K562 (cell line): ENCODE measurements around the gene DAAM1. TPM values are rescaled to one million over a fixed set of nuclear protein-coding genes. Genes with fewer than 3 reads are reported as not detected.

Experiments
- BRD9 ChIP-seq: fragments of 450-650 bp; IDR thresholded peaks from 2 replicates; pipeline ENCODE4 v1.6.1; 2018; ENCODE audit warnings: low read depth; ENCODE audit not compliant: partially characterized antibody
- CBFA2T3 ChIP-seq: fragments of 450-650 bp; IDR thresholded peaks from 2 replicates; pipeline ENCODE4 v1.6.1; 2017
- DLX4 ChIP-seq: fragments of 250-450 bp; sonication (Bioruptor Pico); IDR thresholded peaks from 2 replicates; pipeline ENCODE4 v1.6.1; 2021; ENCODE audit warnings: mild to moderate bottlenecking
- FOXK2 ChIP-seq, 2 experiments: fragments of 450-650 bp; IDR thresholded peaks in 1 of 2; conservative IDR thresholded peaks in 1 of 2; 2 replicates each; pipeline ENCODE4 v1.6.1; 2016; ENCODE audit warnings: low read depth in 2 of 2, mild to moderate bottlenecking in 1 of 2
- FOXP1 ChIP-seq: sonication (generic); formaldehyde crosslinking; IDR thresholded peaks from 2 replicates; pipeline ENCODE4 v1.8.0; 2022; ENCODE audit warnings: mild to moderate bottlenecking, missing genetic modification reagents
- GTF2E2 ChIP-seq: fragments of 200-800 bp; sonication (Bioruptor generic); IDR thresholded peaks from 2 replicates; pipeline ENCODE4 v1.6.1; 2016; ENCODE audit warnings: missing genetic modification characterization, missing compliant biosample characterization
- HDAC8 ChIP-seq: fragments of 450-650 bp; IDR thresholded peaks from 2 replicates; pipeline ENCODE4 v1.6.1; 2016; ENCODE audit warnings: mild to moderate bottlenecking, missing genetic modification characterization, moderate library complexity, missing compliant biosample characterization
- HNRNPLL ChIP-seq: fragments of 200-400 bp; formaldehyde crosslinking; IDR thresholded peaks from 2 replicates; pipeline ENCODE4 v1.6.1; 2017; ENCODE audit warnings: low read length, low read depth, mild to moderate bottlenecking; ENCODE audit not compliant: poor library complexity, severe bottlenecking
- KDM1A ChIP-seq, 2 experiments: fragments of 450-650 bp; IDR thresholded peaks; 2 replicates each; pipeline ENCODE4 v1.6.1; 2016; ENCODE audit warnings: mild to moderate bottlenecking in 2 of 2
- MCM5 ChIP-seq: fragments of 450-650 bp; IDR thresholded peaks from 2 replicates; pipeline ENCODE4 v1.6.1; 2016; ENCODE audit warnings: low read depth
- MEIS2 ChIP-seq: fragments of 450-650 bp; IDR thresholded peaks from 2 replicates; pipeline ENCODE4 v1.6.1; 2014; ENCODE audit warnings: mild to moderate bottlenecking; ENCODE audit not compliant: partially characterized antibody
- NR2C2 ChIP-seq, 2 experiments: fragments of 200-800 bp in 1 of 2; sonication (Bioruptor generic) in 1 of 2; sonication (generic) in 1 of 2; formaldehyde crosslinking in 1 of 2; IDR thresholded peaks; 2 replicates each; pipeline versions ENCODE4 v1.6.1 to v1.8.0; 2016 to 2022; ENCODE audit warnings: mild to moderate bottlenecking in 1 of 2, missing compliant biosample characterization in 1 of 2, missing genetic modification characterization in 1 of 2, missing genetic modification reagents in 1 of 2
- SPI1 ChIP-seq: IDR thresholded peaks from 2 replicates; pipeline ENCODE4 v1.6.1; 2011; ENCODE audit warnings: low read depth, low read length, control low read depth, borderline replicate concordance
- TAF15 ChIP-seq: fragments of 200-400 bp; formaldehyde crosslinking; IDR thresholded peaks from 2 replicates; pipeline ENCODE4 v1.6.1; 2017; ENCODE audit warnings: mild to moderate bottlenecking, low read depth, low read length, moderate library complexity
- TCF3 ChIP-seq: sonication (generic); formaldehyde crosslinking; IDR thresholded peaks from 2 replicates; pipeline ENCODE4 v1.4.0; 2020; ENCODE audit warnings: mild to moderate bottlenecking, missing genetic modification reagents
- THRB ChIP-seq: fragments of 450-650 bp; formaldehyde crosslinking; conservative IDR thresholded peaks from 2 replicates; pipeline ENCODE4 v1.4.0; 2022; ENCODE audit warnings: mild to moderate bottlenecking, missing genetic modification characterization
- ZFP1 ChIP-seq: fragments of 450-650 bp; formaldehyde crosslinking; IDR thresholded peaks from 2 replicates; pipeline ENCODE4 v1.4.0; 2020; ENCODE audit warnings: mild to moderate bottlenecking, mixed read lengths
- ZNF354B ChIP-seq: fragments of 250-450 bp; sonication (Bioruptor Pico); IDR thresholded peaks from 2 replicates; pipeline ENCODE4 v1.4.0; 2020
- ZNF644 ChIP-seq: fragments of 200-800 bp; sonication (Bioruptor generic); IDR thresholded peaks from 2 replicates; pipeline ENCODE4 v1.6.1; 2016; ENCODE audit warnings: low read depth, missing genetic modification characterization, missing compliant biosample characterization
- ZNF655 ChIP-seq: fragments of 250-450 bp; sonication (Bioruptor Pico); IDR thresholded peaks from 2 replicates; pipeline ENCODE4 v1.5.0; 2021
- polyA plus RNA-seq, 8 experiments: library from polyadenylated mRNA; depleted of rRNA in 4 of 8; stranded (reverse) in 5 of 8; unstranded in 3 of 8; fragments of >200 nt; fragmentation: Nextera tagmentation in 2 of 8; fragmentation: Illumina TruSeq in 1 of 8; extraction: Ambion mirVana in 2 of 8; extraction: Trizol in 1 of 8; gene quantifications; 2 replicates each; pipeline versions ENCODE4 v1.2.1 to v1.2.3, GENCODE V29; 2011 to 2014; ENCODE audit warnings: inconsistent platforms in 1 of 8, missing spikeins in 1 of 8
- total RNA-seq, 7 experiments: library from RNA; depleted of rRNA in 6 of 7; stranded (reverse); fragments of >200 nt in 6 of 7; fragmentation: Illumina TruSeq in 2 of 7; extraction: Trizol in 2 of 7; gene quantifications; 2 replicates each; pipeline versions ENCODE4 v1.2.1 to v1.2.3, GENCODE V29; 2011 to 2021; ENCODE audit warnings: low replicate concordance in 1 of 7
- TF ChIP-seq, protein P1 (sequence below): fragments of 250-450 bp; sonication (Bioruptor Pico); IDR thresholded peaks from 2 replicates; pipeline ENCODE4 v1.8.0; 2021; ENCODE audit warnings: moderate library complexity, mild to moderate bottlenecking, inconsistent platforms
- TF ChIP-seq, protein P2 (sequence below): sonication (generic); formaldehyde crosslinking; IDR thresholded peaks from 2 replicates; pipeline ENCODE4 v1.8.1; 2022; ENCODE audit warnings: missing genetic modification reagents
- TF ChIP-seq, protein P3 (sequence below): sonication (generic); formaldehyde crosslinking; IDR thresholded peaks from 2 replicates; pipeline ENCODE4 v1.5.0; 2020; ENCODE audit warnings: missing genetic modification reagents

DAAM1 gene
- total and polyA plus RNA-seq, 9 of the 15 experiments (the other 6 are each of a cell fraction or from before 2014, with no cell fraction given), result 3.6 to 11.6 (median 6.7) TPM

- TF ChIP-seq MEIS2 (peak; percentile 19), DLX4 (no peak), ZNF655 (CRISPR knock-in tag) (no peak), CBFA2T3 (peak; percentile 65), FOXP1 (CRISPR knock-in tag) (no peak), HNRNPLL (no peak), NR2C2 (CRISPR knock-in tag; IDR thresholded peaks at IDR 0.05) (no peak), NR2C2 (tag; IDR thresholded peaks at IDR 0.05) (no peak), TAF15 (no peak), HDAC8 (tag) (no peak), ZNF354B (CRISPR knock-in tag) (no peak), MCM5 (no peak), FOXK2 (conservative IDR thresholded peaks at IDR 0.05 in 1 of 2, IDR thresholded peaks at IDR 0.05 in 1 of 2; ENCODE audit: low read depth in 2 of 2) (0 out of 4 replicates have a peak, but pooled peaks of 1 of the 2 experiments have one; percentile 43), THRB (no peak), BRD9 (no peak), TCF3 (CRISPR knock-in tag) (peak; percentile 68), ZFP1 (no peak), GTF2E2 (tag) (no peak), SPI1 (no peak), ZNF644 (tag) (no peak), KDM1A (IDR thresholded peaks at IDR 0.05) (0 out of 4 replicates have a peak, but pooled peaks of 1 of the 2 experiments have one; percentile 31)
- TF ChIP-seq, protein P1, sequence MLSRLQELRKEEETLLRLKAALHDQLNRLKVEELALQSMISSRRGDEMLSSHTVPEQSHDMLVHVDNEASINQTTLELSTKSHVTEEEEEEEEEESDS, result no peak
- TF ChIP-seq, protein P2, sequence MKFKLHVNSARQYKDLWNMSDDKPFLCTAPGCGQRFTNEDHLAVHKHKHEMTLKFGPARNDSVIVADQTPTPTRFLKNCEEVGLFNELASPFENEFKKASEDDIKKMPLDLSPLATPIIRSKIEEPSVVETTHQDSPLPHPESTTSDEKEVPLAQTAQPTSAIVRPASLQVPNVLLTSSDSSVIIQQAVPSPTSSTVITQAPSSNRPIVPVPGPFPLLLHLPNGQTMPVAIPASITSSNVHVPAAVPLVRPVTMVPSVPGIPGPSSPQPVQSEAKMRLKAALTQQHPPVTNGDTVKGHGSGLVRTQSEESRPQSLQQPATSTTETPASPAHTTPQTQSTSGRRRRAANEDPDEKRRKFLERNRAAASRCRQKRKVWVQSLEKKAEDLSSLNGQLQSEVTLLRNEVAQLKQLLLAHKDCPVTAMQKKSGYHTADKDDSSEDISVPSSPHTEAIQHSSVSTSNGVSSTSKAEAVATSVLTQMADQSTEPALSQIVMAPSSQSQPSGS (CRISPR knock-in tag), result no peak
- TF ChIP-seq, protein P3, sequence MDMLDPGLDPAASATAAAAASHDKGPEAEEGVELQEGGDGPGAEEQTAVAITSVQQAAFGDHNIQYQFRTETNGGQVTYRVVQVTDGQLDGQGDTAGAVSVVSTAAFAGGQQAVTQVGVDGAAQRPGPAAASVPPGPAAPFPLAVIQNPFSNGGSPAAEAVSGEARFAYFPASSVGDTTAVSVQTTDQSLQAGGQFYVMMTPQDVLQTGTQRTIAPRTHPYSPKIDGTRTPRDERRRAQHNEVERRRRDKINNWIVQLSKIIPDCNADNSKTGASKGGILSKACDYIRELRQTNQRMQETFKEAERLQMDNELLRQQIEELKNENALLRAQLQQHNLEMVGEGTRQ (CRISPR knock-in tag), result no peak
Measured at GRCh38 chr14:59197695-59198262, 9.3 kb downstream of the DAAM1 start (continued).
